HG03135 (cell line): ENCODE data around the gene SLC22A31.
"Not testable (repeated sequence)": the region's sequence is repeated elsewhere in the genome, so short reads cannot be mapped to it uniquely, and the experiment has no call there.

ENCODE experiments used
- ATAC-seq: cut with Tn5 transposase; IDR thresholded peaks from one replicate; pipeline ENCODE4 v1.9.1; 2021; ENCODE audit warnings: mild to moderate bottlenecking, moderate library complexity; ENCODE audit not compliant: unreplicated experiment

SLC22A31 gene

DNA sequence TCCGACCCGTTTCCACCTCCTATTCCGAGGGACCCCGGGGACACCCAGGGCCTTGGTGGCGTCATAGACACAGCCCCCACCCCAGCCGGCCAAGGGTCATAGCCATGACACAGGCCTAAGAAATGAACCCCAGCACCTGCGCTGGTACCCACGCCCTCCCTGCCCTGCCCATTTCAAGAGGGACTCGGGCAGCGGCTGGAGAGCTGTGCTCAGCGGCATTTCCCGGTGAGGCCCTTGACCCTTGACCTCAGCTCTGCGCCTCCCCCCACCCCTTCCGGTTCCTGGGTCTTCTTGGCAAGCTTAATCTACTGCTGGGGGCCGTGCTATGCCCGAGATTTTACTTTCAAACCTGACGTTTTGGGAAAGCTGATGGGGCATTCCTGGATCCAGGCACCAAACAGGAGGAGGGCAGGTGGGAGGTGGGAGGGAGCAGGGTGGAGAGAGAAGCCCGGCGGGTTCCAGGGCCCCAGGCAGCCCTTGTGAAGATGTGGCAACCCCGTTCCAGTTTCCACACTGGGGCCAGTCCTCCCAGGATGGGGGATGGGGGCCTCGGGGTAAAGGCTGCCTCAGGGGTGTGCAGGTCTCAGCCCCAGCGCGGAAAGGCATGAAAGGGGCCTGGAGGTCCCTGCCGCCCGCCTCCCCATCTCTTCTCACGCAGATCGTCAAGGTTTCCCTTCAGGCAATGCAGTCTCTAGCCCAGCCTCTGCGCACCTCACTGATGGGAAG is at the start of gene SLC22A31:
SLC22A31 (minus strand) TSS at position 414 of the 726 bp plus-strand sequence; CDS start at position 378, 36 bp downstream.
- ATAC-seq, result no peak

DNA sequence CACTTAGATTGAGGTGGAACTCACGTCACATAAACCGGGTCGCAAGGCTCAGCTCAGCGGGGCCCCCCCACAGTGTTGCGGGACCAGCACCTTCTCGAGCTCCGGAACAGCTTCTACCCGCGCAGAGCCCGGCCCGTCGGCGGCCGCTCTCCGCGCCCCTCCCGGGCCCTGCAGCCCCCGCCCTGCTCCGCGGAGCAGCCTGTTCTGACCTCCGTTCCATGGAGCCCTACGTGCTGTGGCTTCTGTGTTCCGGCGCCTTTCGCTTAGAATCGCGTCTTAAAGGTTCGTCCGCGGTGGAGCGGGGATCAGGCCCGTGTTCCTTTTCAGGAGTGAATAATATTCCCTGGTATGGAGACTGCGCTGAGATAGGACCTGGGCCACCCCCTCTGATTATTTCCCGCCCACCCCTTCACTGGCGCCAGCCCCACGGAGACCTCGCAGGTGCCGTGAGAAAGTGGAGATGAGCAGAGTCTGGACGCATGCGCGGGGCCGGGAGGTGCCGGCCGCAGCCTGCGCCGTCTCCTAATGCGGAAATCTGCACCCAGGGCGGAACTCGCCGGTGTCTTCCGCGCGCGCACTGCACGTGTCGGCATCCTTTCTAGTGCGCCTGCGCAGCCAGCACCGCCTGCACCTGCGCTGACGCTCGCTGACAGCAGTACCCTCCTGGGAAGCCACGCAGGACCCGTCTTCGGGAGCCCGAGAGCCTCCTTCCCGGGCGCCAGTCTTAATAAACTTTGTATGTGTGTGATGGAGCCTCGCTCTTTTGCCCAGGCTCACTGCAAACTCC is 48.1 kb upstream of the SLC22A31 start:
- ATAC-seq, result no peak

DNA sequence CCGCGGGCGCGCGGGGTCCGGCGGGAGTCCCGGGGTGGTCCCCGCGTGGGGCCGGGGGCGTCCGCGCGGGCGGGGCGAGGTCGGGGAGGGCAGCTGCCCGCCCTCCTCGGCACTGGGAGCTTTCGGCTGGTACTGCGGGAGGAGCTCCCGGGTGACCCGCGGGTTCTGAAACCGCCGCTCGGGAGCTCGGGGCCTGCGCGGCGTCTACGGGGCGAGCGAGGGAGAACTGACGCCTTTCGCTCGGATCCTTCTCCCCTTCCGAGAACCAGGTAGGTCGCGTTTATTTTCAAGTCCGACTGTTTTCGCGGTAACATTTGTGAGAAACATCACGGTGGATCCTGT is 47.4 kb upstream of the SLC22A31 start:
- not testable (repeated sequence) for ATAC-seq

DNA sequence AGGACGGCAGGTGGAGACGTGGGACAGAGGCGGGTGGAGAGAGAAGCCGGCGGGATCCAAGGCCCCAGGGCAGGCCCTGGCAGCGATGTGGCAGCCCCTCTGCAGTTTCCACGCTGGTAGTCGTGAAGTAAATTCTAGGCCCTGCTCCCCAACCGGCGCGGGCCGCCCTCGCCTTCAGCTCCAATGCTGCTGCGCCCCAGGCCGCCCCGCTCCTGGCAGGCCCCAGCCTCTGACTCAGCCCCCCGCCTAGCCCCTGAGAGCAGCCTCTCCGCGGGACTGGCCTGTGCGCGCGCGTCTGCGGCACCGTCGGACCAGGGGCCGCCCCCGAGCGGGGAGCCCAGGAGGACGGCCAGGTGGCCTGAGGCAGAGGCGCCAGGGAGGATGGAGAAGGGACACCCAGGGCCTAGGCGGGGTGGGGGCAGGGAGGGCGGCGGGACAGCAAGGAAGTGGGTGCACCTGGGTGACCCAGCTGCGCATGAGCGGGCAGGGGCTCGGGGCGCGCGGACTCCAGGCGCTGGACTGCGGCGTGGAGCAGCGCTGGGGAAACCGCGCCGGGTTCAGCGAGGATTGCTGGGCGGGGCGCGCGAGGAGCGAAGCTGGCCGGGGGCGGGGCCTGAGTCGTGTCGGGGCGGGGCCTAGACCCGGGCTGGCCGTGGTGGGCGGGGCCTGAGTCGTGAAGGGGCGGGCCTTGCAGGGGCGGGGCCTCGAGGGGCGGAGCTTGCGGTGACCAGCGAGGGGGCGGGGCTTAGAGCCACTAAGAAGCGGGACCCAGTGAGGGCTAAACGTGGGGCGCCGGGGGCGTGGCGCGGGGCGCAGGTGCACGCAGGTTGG is 46.8 kb upstream of the SLC22A31 start:
- ATAC-seq, result peak; percentile 65

DNA sequence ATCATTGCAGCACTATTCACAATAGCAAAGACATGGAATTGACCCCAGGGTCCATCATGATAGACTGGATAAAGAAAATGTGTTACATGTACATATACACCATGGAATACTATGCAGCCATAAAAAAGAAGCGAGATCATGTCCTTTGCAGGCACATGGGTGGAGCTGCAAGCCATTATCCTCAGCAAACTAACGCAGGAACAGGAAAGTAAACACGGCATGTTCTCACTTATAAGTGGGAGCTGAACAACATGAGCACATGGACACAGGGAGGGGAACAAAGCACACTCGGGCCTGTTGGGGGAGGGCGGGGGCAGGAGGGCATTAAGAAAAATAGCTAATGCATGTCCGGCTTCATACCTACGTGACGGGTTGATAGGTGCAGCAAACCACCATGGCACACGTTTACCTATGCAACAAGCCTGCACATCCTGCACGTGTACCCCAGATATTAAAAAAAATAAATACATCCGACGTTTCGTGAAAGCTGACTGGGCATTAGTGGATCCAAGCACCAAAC is 46.1 kb upstream of the SLC22A31 start:
- ATAC-seq, result no peak

DNA sequence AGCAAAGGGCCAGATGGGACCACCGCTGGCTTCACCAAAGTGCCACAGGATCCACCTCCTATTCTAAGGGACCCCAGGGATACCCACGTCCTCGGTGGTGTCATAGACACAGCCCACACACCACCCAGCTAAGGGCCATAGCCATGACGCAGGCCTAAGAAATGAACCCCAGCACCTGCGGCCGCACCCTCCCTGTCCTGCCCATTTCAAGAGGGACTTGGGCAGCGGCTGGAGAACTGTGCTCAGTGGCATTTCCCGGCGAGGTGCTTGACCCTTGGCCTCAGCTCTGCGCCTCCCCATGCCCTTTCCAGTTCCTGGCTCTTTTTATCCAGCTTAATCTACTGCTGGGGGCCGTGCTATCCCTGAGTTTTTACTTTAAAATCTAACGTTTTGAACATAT is 44.4 kb upstream of the SLC22A31 start:
- ATAC-seq, result no peak

DNA sequence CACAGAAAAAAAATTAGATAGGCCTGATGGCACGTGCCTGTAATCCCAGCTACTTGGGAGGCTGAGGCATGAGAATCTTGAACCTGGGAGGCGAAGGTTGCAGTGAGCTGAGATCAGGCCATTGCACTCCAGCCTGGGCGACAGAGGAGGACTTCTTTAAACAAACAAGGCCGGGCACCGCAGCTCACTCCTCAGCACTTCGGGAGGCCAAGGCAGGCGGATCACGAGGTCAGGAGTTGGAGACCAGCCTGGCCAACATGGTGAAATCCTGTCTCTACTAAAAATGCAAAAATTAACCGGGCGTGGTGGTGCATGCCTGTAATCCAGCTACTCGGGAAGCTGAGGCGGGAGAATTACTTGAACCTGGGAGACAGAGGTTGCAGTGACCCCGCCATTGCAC is 43.9 kb upstream of the SLC22A31 start:
- ATAC-seq, result not testable (repeated sequence)

DNA sequence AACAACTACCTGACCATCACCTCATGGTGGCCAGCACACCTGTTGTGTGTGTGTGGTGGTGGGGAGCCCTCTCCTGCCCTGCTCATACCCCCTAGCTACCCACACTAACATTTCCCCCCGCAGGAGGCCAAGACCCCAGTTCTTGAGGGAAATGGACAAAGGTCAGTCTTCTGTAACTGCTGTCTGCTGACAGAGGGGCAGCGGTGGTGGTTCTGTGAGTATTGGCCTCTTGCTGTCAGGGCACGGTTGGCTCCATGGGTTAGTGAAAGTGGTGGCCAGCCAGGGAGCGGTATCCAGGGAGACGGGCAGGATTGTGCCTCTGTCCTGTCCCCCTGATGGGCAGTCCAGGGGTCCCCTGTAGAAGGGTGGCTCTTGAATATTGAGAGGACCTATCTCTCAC is 43.3 kb upstream of the SLC22A31 start:
- no peak for ATAC-seq

DNA sequence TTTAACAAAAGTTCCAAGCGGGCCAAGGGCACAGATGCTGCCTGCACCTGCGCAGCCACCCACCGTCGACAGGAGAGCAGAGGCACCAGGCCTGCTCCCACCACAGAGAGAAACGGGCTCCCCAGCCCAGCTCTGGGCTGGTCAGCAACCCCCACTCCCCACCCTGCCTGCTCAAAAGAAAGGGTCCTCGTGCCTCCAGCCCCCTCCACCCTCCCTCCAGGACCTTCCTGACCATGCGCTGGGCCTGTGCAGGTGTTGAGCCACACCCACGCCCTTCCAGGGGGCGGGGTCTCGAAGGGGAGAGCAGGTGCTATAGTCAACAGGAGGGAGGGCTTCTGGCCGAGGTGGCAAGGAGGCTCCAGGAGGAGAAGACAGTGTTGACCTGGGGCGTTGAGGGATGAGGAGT is 42.5 kb upstream of the SLC22A31 start:
- ATAC-seq, result no peak

DNA sequence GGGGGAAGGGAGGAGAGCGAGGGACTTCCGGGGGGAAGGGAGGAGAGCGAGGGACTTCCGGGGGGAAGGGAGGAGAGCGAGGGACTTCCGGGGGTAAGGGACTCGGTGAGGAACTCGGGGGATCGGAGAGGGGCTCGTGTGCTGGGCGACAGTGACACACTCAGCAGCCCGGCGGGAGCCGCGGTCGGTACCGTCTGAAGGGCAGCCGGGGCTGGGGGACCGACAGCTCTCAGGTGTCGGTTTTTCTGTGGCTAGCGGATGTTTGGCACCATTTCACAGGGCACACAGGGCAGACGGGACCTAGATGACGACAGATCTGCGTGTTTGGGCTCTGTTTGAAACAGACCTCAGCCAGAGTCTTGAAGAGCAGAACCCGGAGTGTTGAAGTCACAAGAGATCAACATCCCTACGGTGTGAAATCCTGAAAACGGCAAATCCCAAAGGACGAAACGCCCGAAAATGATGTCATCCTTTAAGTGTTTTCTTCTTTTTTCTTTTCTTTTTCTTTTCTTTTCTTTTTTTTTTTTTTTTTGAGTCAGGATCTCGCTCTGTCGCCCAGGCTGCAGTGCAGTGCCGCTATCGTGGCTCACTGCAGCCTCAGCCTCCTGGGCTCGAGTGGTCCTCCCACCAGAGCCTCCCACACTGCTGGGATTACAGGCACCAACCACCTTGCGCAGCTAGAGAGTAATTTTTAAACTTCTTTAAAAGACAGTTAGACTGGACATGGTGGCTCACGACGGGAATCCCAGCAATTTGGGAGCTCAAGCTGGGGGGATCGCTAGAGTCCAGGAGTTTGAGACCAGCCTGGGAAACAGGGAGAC is 41.1 kb upstream of the SLC22A31 start:
- peak; percentile 60 for ATAC-seq

DNA sequence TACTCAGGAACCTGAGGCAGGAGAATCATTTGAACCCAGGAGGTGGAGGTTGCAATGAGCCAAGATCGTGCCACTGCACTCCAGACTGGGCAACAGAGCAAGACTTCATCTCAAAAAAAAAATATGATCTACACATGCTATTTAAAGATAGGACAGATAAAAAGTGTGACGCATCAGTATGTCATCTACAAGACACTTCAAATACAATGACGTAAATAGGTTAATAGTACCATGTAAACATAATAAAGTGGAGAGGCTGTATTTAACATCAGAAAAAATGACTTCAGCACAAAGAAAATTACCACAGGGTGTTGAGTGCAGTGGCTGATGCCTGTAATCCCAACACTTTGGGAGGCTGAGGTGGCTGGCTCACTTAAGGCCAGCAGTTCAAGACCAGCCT is 37.4 kb upstream of the SLC22A31 start:
- ATAC-seq, result no peak

DNA sequence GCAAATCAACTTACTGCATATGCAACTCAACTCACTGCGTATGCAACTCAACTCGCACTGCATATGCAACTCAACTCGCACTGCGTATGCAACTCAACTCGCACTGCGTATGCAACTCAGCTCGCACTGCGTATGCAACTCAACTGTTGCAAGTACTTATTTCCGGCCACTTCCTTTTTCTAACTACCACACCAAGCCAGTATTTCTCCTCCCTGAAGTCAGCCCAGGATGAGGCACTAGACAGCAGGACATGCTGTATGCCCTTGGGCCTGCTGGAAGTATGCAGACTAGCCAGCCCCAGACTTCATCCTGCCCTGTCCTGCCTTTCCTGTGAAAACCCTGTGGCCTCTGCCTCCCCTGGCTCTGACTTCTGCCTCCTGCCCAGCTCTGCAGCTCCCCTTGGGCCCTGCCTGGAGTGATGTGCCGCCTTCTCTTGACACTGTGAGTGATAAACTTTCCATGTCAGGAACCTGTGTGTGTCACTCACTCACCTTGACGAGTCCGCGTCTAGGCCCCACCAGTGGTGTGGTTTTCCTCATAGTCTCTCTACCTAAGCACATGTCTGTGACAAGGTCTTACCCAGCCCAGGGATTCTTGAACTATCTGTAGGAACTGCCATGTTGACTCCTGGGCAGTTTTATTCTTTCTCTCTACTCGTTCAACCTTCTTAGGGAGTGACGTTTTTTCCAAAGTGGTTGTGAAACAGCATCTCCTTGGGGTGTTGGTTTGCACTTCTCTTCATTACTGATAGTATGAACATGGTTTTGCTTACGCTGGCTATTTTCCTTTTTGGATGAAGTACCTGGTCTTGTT is 33.5 kb upstream of the SLC22A31 start:
- ATAC-seq, result no peak

DNA sequence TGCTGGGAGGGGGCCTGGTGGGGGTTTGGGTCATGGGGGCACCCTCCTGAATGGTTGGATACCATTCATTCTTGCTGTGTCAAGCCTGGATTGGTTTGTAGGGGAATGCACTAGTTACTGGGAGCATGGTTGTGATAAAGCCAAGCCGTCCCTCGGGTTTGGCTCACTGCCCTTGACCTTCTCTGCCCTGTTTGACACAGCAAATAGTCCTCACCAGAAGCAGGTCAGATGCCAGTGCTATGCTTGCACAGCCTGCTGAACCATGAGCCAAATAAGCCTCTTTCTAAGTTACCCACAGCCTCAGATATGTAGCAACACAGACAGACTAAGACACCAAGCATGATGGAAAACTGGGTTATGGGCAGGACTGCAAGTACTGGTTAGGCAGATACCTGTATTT is 31.8 kb upstream of the SLC22A31 start:
- no peak for ATAC-seq

DNA sequence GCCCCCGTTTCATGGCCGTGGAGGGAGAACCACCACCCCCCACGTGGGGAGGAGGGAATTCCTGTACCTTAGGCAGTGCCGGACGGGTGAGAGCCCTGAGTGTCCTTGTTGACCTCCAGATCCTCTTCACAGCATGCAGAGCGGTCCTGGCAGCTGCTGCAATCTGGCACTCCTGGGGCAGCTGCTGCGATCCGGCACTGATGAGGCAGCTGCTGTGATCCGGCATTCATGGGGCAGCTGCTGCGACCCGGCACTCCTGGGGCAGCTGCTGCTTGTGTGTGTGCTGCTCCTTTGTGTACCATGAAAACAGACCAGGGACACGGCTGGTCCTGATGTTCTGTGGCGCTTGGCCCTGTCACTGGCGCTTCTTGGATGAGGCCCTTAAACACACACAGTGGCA is 29.9 kb upstream of the SLC22A31 start:
- no peak for ATAC-seq

DNA sequence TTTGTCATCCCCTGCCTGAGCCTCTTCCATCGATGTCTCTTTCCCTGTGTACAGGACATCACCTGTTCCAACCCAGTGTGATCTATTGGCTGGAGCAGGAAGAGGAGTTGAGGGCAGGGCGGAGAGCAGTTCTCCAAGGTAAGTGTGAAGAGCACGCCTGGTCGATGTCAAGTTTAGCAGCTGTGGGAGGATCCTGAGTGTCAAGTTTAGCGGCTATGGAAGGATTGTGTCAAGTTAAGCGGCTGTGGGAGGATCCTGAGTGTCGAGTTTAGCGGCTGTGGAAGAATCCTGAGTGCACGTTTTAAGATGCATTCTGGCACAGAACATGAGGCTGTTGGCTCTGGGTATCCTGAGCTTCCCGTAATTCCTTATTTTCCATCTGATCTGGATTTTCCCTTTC is 24.3 kb upstream of the SLC22A31 start:
- ATAC-seq, result no peak

DNA sequence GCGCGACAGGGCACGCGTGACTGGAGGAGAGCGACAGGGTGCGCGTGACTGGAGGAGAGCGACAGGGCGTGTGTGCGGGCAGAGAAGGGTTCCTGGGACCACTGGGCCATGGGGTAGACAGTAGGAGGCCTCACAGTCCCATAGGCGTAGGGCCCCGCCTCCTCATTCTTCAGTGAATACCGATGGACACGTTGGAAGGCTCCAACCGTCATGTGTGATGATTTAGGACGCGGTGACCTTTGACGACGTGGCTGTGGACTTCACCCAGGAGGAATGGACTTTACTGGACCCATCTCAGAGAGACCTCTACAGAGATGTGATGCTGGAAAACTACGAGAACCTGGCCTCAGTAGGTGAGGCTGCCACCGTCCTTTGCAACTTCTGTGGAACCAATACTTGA is 22.6 kb upstream of the SLC22A31 start:
- ATAC-seq, result no peak

DNA sequence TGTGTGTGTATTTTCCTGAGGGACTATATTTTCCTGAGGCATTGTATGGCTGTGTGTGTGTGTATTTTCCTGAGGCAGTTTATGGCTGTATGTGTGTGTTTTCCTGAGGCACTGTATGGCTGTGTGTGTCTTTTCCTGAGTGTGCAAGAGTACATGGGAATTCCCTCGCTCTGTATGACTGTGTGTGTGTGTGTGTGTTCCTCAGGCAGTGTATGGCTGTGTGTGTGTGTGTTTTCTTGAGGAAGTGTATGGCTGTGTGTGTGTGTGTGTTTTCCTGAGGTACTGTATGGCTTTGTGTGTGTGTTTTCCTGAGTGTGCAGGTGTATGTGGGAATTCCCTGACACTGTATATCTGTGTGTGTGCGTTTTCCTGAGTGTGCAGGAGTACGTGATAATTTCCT is 21.3 kb upstream of the SLC22A31 start:
- ATAC-seq, result no peak

DNA sequence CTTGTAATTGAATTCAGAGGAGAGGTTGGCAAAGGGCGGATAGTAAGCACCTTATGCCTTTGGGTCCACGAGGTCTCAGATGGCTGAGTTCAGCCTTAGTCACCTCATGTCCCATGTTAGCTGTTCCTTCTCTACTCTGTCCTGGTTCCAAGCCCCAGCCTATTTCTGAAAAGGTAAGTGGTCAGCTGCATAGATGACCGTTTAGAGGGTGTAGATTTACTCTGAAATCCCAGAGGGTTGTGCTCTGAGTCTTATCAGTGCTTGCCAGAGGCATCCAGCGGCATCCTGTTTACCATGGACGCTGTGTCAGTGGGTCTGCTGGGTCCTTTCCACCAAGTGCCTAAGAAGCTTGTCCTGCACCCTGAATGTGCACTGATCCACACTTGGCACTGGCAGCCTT is 19.0 kb upstream of the SLC22A31 start:
- ATAC-seq, result no peak

DNA sequence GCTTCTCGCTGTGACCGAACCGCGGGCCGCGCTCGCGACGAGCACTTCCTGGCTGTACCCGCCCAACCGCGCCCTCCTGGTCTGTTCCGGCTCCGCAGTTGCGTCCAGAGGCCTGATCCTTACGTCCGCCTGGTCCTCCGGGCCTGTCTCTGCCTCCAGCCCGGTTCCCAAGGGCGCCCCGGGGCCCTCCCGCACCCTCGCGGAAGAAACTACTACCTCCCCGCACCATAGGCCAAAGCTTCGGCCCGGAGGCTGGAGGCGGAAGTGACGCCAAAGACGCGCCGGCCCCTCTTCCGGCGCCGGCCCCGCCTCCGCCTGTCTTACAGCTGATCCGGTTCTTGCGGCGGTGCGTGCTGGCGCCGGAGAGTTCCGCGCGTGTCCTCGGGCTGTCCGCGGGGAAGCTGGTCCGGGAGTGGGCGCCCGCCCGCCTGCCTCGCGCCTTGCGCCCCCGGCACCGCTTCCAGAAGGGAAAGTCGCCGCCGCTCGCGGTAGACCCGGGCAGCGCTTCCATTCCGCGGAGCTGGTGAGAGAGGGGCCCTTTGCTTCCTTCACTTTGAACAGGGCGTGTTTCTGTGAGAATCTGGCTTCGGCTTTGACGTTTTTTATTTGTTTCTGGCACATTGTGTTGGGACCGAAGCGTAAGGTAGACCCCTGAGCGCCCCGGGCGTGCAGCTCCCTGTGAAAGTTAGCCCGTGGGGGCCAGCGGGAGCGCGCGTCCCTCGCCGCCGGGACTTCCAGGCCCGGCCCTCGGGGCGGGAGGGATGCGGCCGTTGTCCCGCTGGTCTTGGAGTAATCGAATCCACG is 17.3 kb upstream of the SLC22A31 start, which contains the start of gene ZNF778:
ZNF778 (plus strand) TSS at position 316 of the 804 bp plus-strand sequence. CDS start 3,425 bp downstream, outside the sequence.
- ATAC-seq, result peak; percentile 80
